Epithelial cell of prostate (primary cell): Measurements from ENCODE around the gene GRB10.
A peak's percentile ranks its signal among the peaks of the same experiment; 100 is the strongest.

Source experiments
- DNase-seq: peaks from one replicate; pipeline ENCODE4 v3.0.0-alpha.2; 2011; ENCODE audit warnings: low read depth, low spot score
- H3K27ac ChIP-seq: fragments of 450-650 bp; 2 replicates; pipeline ENCODE4 v1.5.1; 2017; ENCODE audit warnings: mild to moderate bottlenecking

Gene GRB10

DNA sequence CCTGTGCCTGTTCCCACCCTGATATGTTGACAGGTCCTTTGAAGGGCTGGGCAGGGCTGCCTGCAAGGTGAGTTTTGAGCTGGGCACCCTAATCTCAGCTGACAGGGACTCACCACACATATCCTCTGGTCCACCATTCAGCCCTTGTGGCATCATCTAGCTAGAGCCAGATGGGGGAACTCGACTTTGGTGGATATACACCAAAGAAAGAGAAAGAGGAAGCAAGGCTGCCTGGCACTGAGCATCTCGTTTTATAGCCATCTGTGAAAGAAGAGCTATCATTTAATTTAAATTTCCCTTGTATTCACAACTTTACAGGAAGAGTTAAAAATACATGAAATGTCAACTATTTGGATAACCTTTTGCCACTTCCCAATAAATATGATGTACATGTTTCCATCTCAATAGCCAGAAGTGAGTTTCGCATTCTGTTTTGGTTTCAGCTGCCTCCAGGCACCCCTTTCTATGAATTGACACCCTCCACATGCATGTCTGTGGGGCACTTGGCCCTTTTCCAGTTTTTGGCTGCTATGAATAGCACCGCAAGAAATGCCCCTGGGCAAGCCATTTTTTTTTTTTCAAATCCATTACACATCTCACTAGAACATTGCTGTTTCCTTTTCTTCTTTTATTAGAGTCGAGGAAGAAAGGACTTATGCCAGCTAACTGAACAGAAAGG is 22.9 kb upstream of the GRB10 start:
- no peak for DNase-seq
- no peak overlapping the region for H3K27ac ChIP-seq

- H3K27ac ChIP-seq: no peak overlapping the region
- DNase-seq: peak; percentile 49
Measured at GRCh38 chr7:50803359-50804337, 21.0 kb upstream of the GRB10 start.

- no peak for DNase-seq
- no peak overlapping the region for H3K27ac ChIP-seq
Measured at GRCh38 chr7:50801907-50802306, 19.2 kb upstream of the GRB10 start.

GRCh38 chr7:50799873-50800272 is 17.2 kb upstream of the GRB10 start:
- no peak overlapping the region for H3K27ac ChIP-seq
- DNase-seq: no peak

- H3K27ac ChIP-seq: no peak overlapping the region
- no peak for DNase-seq
Measured at GRCh38 chr7:50798126-50798525, 15.4 kb upstream of the GRB10 start.

DNA sequence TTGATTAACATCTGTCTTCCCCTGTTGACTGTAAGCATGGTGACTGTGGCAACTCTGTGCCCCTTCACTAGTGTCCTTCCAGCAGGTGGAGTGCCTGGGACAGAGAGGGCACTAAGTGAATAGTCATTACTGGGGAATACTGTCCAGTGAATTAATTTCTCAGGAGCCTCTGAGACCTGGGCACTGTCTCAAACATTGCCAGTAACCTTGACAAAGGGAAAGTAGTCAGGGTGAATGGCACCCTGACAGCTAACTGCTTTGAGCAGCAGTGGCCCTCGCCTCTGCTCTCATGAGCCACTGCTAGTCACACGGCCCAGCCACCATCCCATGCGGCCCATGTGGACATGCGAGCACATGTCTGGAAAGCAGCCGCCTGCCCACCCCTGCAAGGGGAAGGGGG is 13.1 kb upstream of the GRB10 start:
- H3K27ac ChIP-seq: no peak overlapping the region
- DNase-seq: no peak

DNA sequence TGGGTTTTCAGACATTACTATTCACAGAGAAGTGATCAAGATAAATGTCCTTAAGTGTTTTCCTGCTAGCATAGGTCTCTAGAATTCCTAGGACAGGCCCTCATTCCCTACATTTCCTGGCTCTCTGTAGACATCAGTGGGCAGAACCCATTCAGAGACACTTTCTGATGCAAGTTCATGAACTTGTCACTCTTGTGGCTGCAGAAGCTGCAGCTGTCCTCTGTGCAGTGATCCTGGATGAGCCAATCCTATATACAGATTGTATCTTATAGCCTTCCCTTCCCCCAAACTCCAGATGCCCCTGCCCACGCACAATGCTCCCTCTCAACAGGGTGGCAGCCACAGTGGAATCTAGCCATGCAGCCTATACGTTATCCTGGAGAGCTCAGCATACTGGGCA is 12.6 kb upstream of the GRB10 start:
- no peak overlapping the region for H3K27ac ChIP-seq
- no peak for DNase-seq

DNA sequence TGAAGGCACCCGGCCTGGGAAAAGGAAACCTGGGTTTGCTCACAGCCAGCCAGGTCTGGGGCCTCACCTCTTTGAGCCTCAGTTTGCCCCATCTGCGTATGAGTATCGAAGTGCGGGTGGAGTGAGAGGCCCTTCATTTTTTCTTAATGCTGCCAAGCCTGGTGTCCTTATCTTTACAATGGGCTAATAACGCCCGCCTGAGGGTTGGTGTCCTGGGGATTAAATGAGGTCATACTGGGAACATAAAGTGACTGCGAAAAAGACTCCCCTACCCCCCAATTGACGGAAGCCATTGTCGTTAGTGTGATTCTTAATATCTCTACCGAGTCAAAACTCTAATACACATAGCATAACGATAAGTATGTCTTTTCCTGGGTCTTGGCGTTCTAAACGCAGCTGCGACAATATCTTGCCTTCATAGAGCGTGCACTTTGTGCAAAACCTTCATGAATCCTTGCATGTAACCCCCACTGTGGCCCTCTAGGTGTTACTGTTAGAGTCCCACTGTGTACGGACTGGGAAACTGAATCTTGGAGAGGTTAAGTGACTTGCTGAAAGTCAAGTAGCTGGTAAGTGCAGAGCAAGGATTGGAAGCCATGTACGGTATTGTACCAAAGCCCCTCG is 11.4 kb upstream of the GRB10 start:
- no peak overlapping the region for H3K27ac ChIP-seq
- DNase-seq: no peak

- H3K27ac ChIP-seq: peak overlapping the region; percentile 68
- no peak for DNase-seq
Measured at GRCh38 chr7:50793120-50793946, 10.6 kb upstream of the GRB10 start.

DNA sequence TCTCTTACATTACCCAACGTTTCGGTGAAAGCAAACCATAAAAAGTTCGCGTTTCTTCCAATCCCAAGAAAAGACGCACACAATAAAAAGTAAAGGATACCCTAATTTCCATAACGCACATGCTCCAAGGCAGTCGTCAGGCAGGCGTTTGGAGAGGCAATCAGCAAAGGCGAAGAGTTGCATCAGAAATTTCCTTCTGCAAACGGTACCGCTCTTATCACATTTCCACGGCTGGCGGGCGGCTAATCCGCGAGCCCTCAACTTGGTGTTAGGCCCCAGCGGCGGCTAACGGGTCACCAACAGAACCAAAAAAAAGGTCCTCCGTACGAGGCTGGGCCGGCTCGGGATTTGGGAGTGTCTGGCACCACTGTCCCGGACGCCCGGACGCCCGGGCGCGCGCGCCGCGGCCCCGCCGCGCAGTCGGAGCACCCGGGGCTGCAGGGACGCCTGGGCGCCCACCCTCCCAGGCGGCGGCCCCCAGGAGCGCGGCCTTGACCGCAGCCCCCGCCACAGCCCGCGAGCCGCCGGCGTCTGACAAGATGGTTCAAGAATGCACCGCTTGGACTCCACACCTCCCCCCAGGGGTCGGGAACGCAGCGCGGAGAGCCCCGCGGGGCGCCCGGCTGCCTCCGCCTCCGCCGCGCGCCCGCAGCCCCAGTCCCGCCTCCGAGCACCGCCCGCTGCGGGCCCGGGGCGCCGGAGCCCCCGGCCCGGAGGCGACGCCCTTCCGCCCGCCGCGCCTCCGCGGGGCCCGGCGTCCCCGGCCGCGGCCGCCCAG is 9.8 kb upstream of the GRB10 start:
- peak overlapping the region; percentile 68 for H3K27ac ChIP-seq
- no peak for DNase-seq

- peak overlapping the region; percentile 68 for H3K27ac ChIP-seq
Measured at GRCh38 chr7:50791938-50792341, 9.2 kb upstream of the GRB10 start.

DNA sequence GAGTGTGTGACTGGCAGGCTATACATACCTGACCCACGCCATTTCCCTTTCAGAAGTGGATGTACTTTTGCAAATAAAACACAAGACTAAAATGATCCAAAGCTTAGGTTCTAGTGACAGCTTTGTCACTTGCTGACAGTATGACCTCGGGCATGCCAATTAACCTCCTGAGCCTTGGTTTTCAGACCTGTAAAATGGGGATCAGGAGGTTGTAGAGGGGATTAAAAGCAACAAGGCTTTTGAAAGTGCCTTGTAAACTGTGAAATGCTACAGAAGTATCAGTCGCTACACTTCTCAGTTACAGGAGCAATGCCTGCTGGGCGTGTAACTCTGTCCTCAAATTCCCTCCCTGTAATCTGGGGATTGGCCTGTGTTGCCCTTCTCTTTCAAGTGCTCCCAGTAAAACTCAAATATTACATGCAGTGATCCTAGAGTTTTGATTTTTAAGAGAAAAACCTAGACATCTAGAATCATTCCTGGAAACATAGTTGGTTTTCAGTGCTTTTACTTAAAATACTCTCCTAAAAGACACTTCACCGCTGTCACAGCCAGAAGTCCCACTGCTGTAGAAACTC is 8.8 kb upstream of the GRB10 start:
- no peak overlapping the region for H3K27ac ChIP-seq
- no peak for DNase-seq

More at GRCh38 chr7:50791938-50792341, 9.2 kb upstream of the GRB10 start:
- DNase-seq: no peak

DNA sequence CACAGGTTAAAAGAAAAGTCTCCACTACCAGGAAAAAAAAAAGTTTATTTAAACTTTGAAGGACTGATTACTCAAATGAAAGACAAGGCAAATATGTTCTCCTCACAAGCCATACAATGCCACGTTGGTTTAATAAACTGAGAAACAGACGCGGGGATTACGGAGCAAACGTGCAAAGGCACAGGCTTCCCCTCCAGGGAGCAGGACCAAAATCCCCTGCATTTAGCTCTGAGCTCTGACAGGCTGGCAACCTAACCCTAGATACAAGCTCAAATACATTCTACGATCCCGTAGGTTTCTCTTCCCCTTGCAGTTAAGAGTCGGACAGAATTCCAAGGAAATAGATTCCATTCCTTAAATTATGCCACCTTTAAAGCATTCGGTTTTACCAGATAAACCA is 7.7 kb upstream of the GRB10 start:
- DNase-seq: no peak

GRCh38 chr7:50788382-50788781 is 5.7 kb upstream of the GRB10 start:
- DNase-seq: no peak
- no peak overlapping the region for H3K27ac ChIP-seq

More for the DNA sequence above, 7.7 kb upstream of the GRB10 start:
- H3K27ac ChIP-seq: no peak overlapping the region

GRCh38 chr7:50787825-50788224 is 5.1 kb upstream of the GRB10 start:
- DNase-seq: no peak
- no peak overlapping the region for H3K27ac ChIP-seq

GRCh38 chr7:50785346-50785745 is 2.6 kb upstream of the GRB10 start:
- DNase-seq: no peak
- no peak overlapping the region for H3K27ac ChIP-seq

DNA sequence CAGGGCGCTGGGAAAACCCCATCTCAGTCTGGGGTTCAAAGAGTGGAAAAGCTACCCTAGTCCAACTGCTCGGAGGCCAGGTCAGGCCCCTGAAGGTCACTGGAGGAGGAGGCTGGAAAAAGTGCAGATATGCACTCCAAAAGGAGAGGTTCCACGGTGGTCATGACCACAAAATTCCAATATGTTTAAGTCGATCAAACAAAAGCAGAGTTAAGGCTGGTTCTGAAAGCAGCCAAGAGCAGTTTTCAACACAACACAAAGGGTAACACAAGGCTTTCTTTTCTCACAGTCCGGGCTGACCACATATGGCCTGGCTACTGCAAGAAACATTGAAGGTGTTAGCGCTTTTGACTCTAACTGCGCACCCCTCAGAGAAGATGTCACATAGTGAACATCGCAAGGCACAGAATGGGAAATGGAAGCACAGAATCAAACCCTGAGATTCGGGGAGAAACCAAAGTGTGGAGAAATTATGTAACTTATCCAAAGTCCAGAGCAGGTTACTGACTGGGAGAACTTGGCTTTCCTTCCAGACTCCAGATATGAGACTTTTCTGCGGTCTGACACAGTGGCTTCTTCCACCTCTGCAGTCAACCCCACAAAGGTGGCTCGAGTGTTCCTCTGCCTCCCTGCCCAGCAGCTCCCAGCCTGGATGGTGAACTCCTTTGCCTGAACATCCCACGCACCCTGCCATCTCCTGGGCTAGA is 1.3 kb upstream of the GRB10 start:
- DNase-seq: no peak
- no peak overlapping the region for H3K27ac ChIP-seq

GRCh38 chr7:50783303-50783702 is 607 bp upstream of the GRB10 start:
- DNase-seq: no peak
- H3K27ac ChIP-seq: no peak overlapping the region
